CD8-positive, alpha-beta memory T cell (primary cell): ENCODE measurements around the gene SYNJ1. TPM values are rescaled to one million over a fixed set of nuclear protein-coding genes. Genes with fewer than 3 reads are reported as not detected.
A peak's percentile ranks its signal among the peaks of the same experiment; 100 is the strongest.

Experiments used
- CTCF ChIA-PET: fragments of 350-600 bp; sonication (Branson Sonifier 250); formaldehyde crosslinking; loops from one replicate; lab custom pipeline; 2021; ENCODE audit warnings: antibody characterized with exemption; lab: Charles Lee
- POLR2A ChIA-PET: fragments of 350-600 bp; sonication (Branson Sonifier 250); formaldehyde crosslinking; loops from one replicate; lab custom pipeline; 2021; ENCODE audit warnings: antibody characterized with exemption; lab: Charles Lee
- DNase-seq, 5 donors: peaks; one replicate each; pipeline versions ENCODE4 v3.0.0 to v3.0.0-alpha.2; 2020 to 2022; ENCODE audit warnings: mixed read lengths in 1 of 5
- H3K27ac ChIP-seq: one replicate; pipeline ENCODE4 v1.7.0; 2013; ENCODE audit warnings: low read depth, mild to moderate bottlenecking, low read length, moderate library complexity
- H3K27me3 ChIP-seq: 2 replicates; pipeline ENCODE4 v1.7.0; 2013; ENCODE audit warnings: low read length, mild to moderate bottlenecking; ENCODE audit not compliant: insufficient read depth, poor library complexity, severe bottlenecking
- H3K36me3 ChIP-seq: 2 replicates; pipeline ENCODE4 v1.7.0; 2013; ENCODE audit warnings: mild to moderate bottlenecking, low read length, moderate library complexity; ENCODE audit not compliant: insufficient read depth
- H3K4me1 ChIP-seq: 2 replicates; pipeline ENCODE4 v1.7.0; 2013; ENCODE audit warnings: mild to moderate bottlenecking, low read length, moderate library complexity; ENCODE audit not compliant: insufficient read depth
- H3K4me3 ChIP-seq: 2 replicates; pipeline ENCODE4 v1.7.0; 2013; ENCODE audit warnings: mild to moderate bottlenecking, low read length
- H3K9me3 ChIP-seq: 2 replicates; pipeline ENCODE4 v1.7.0; 2013; ENCODE audit warnings: mild to moderate bottlenecking, low read length
- H3K27ac Mint-ChIP-seq, 8 donors: one replicate each; pipeline ENCODE4 v1.8.0; 2020 to 2021; ENCODE audit warnings: mixed read lengths in 8 of 8, mild to moderate bottlenecking in 6 of 8, inconsistent platforms in 3 of 8, moderate library complexity in 3 of 8
- H3K27me3 Mint-ChIP-seq, 2 donors: one replicate each; pipeline ENCODE4 v1.8.0; 2020 to 2021; ENCODE audit warnings: mixed read lengths in 2 of 2, mild to moderate bottlenecking in 1 of 2, moderate library complexity in 1 of 2
- H3K36me3 Mint-ChIP-seq, 3 donors: one replicate each; pipeline ENCODE4 v1.8.0; 2020 to 2021; ENCODE audit warnings: mixed read lengths in 3 of 3, inconsistent platforms in 1 of 3, mild to moderate bottlenecking in 1 of 3
- H3K4me1 Mint-ChIP-seq, 3 donors: one replicate each; pipeline ENCODE4 v1.8.0; 2020 to 2021; ENCODE audit warnings: mixed read lengths in 3 of 3, inconsistent platforms in 1 of 3, mild to moderate bottlenecking in 1 of 3
- H3K4me3 Mint-ChIP-seq, 7 donors: one replicate each; pipeline ENCODE4 v1.8.0; 2020 to 2021; ENCODE audit warnings: mixed read lengths in 7 of 7, mild to moderate bottlenecking in 6 of 7, moderate library complexity in 4 of 7, inconsistent platforms in 2 of 7
- H3K9me3 Mint-ChIP-seq, 5 donors: one replicate each; pipeline ENCODE4 v1.8.0; 2020 to 2022; ENCODE audit warnings: mixed read lengths in 5 of 5, mild to moderate bottlenecking in 3 of 5, moderate library complexity in 2 of 5, inconsistent platforms in 1 of 5
- polyA plus RNA-seq: library from polyadenylated mRNA; unstranded; fragments of 300-500 nt; fragmentation: Illumina TruSeq; gene quantifications from one replicate; pipeline ENCODE4 v1.2.3, GENCODE V29; 2021
- total RNA-seq, 2 experiments: library from RNA; stranded (reverse); gene quantifications; one replicate each; pipeline ENCODE4 v1.2.3, GENCODE V29; 2021

The SYNJ1 gene
- total and polyA plus RNA-seq, 3 experiments from 2014 or later = 3.4 to 14.4 (median 11.4) TPM

GRCh38 chr21:32590130-32590529 is 137.7 kb downstream of the SYNJ1 start:
- ChIA-PET CTCF (no interaction called here), POLR2A (no interaction called here)
- Mint-ChIP-seq H3K27ac (no peak overlapping the region), H3K4me3 (no peak overlapping the region), H3K9me3 (no peaks in the 10 kb centered on the region), H3K4me1 (no peaks in the 10 kb centered on the region), H3K27me3 (no peaks in the 10 kb centered on the region), H3K36me3 (peaks cover 0 to 3% (median 3%) of the 10 kb centered on the region in 3 donors)
- Histone ChIP-seq H3K36me3 (no peaks in the 10 kb centered on the region), H3K4me1 (no peaks in the 10 kb centered on the region), H3K9me3 (no peaks in the 10 kb centered on the region), H3K4me3 (no peak overlapping the region), H3K27me3 (no peaks in the 10 kb centered on the region), H3K27ac (no peak overlapping the region)
- no peak for DNase-seq

- Histone ChIP-seq H3K4me3 (no peak overlapping the region), H3K4me1 (no peaks in the 10 kb centered on the region), H3K36me3 (no peaks in the 10 kb centered on the region), H3K27ac (no peak overlapping the region), H3K27me3 (no peaks in the 10 kb centered on the region), H3K9me3 (no peaks in the 10 kb centered on the region)
- H3K9me3 Mint-ChIP-seq = no peaks in the 10 kb centered on the region
- ChIA-PET POLR2A (no interaction called here), CTCF (interaction anchor here (0.6 to 1.8 kb wide), 3 partner anchors 12 to 186 kb away, joined by 3 to 6 read pairs (median 3); no protein-coding TSS in a partner anchor)
- no peak for DNase-seq
- peak overlapping the region in 1 of 8 donors; percentile 47 for H3K27ac Mint-ChIP-seq
- H3K4me1 Mint-ChIP-seq = no peaks in the 10 kb centered on the region
- H3K36me3 Mint-ChIP-seq = peaks cover 0 to 7% (median 6%) of the 10 kb centered on the region in 3 donors
- H3K27me3 Mint-ChIP-seq = peaks cover 5 to 6% of the 10 kb centered on the region in 2 donors
- no peak overlapping the region for H3K4me3 Mint-ChIP-seq
Observed at GRCh38 chr21:32587651-32588050, 140.2 kb downstream of the SYNJ1 start.

GRCh38 chr21:32587120-32587519 is 140.7 kb downstream of the SYNJ1 start:
- peaks cover 0 to 7% (median 6%) of the 10 kb centered on the region in 3 donors for H3K36me3 Mint-ChIP-seq
- H3K27ac Mint-ChIP-seq = peak overlapping the region in 1 of 8 donors; percentile 47
- H3K4me3 Mint-ChIP-seq = no peak overlapping the region
- H3K9me3 ChIP-seq = no peaks in the 10 kb centered on the region
- H3K36me3 ChIP-seq = no peaks in the 10 kb centered on the region
- H3K27me3 ChIP-seq = no peaks in the 10 kb centered on the region
- no peak overlapping the region for H3K4me3 ChIP-seq
- H3K9me3 Mint-ChIP-seq = no peaks in the 10 kb centered on the region
- no peak for DNase-seq
- no peak overlapping the region for H3K27ac ChIP-seq
- ChIA-PET POLR2A (no interaction called here), CTCF (interaction anchor here (0.6 to 1.8 kb wide), 3 partner anchors 12 to 185 kb away, joined by 3 to 6 read pairs (median 3); no protein-coding TSS in a partner anchor)
- no peaks in the 10 kb centered on the region for H3K4me1 Mint-ChIP-seq
- H3K27me3 Mint-ChIP-seq = peaks cover 6 to 7% of the 10 kb centered on the region in 2 donors
- no peaks in the 10 kb centered on the region for H3K4me1 ChIP-seq

GRCh38 chr21:32585970-32586369 is 141.8 kb downstream of the SYNJ1 start:
- POLR2A ChIA-PET = no interaction called here
- CTCF ChIA-PET = no interaction called here
- DNase-seq = no peak
- Histone ChIP-seq H3K27me3 (no peaks in the 10 kb centered on the region), H3K36me3 (no peaks in the 10 kb centered on the region), H3K9me3 (no peaks in the 10 kb centered on the region), H3K4me1 (no peaks in the 10 kb centered on the region), H3K27ac (no peak overlapping the region), H3K4me3 (no peak overlapping the region)
- Mint-ChIP-seq H3K4me1 (no peaks in the 10 kb centered on the region), H3K4me3 (no peak overlapping the region), H3K27ac (no peak overlapping the region), H3K9me3 (no peaks in the 10 kb centered on the region), H3K27me3 (peaks cover 6 to 7% of the 10 kb centered on the region in 2 donors), H3K36me3 (peaks cover 0 to 7% (median 6%) of the 10 kb centered on the region in 3 donors)

- Histone ChIP-seq H3K4me3 (no peak within 1 kb of the TSS), H3K36me3 (no peaks in the 10 kb centered on the region), H3K4me1 (no peaks in the 10 kb centered on the region), H3K27ac (no peak within 1 kb of the TSS), H3K27me3 (no peaks in the 10 kb centered on the region), H3K9me3 (no peaks in the 10 kb centered on the region)
- Mint-ChIP-seq H3K27me3 (peaks cover 6 to 7% of the 10 kb centered on the region in 2 donors), H3K27ac (peak within 1 kb of the TSS in 1 of 8 donors; percentile 10), H3K36me3 (peaks cover 0 to 7% (median 3%) of the 10 kb centered on the region in 3 donors), H3K9me3 (no peaks in the 10 kb centered on the region), H3K4me1 (no peaks in the 10 kb centered on the region), H3K4me3 (peak within 1 kb of the TSS in 5 of 7 donors; percentile 5 to 41 (median 27))
- DNase-seq = no peak
- ChIA-PET POLR2A (no interaction called here), CTCF (interaction anchor here (0.9 kb wide), 1 partner anchor 16 kb away, joined by 4 read pairs; no protein-coding TSS in a partner anchor)
Observed at GRCh38 chr21:32585042-32585710, 142.6 kb downstream of the SYNJ1 start, which contains the start of gene TCP10L. Gene TCP10L, minus strand, starts transcription at chr21:32585523. Its CDS starts 1,219 bp downstream, at chr21:32584304.

GRCh38 chr21:32584472-32584871 is 143.3 kb downstream of the SYNJ1 start:
- Mint-ChIP-seq H3K36me3 (peaks cover 0 to 7% (median 3%) of the 10 kb centered on the region in 3 donors), H3K4me3 (no peak overlapping the region), H3K4me1 (no peaks in the 10 kb centered on the region), H3K9me3 (no peaks in the 10 kb centered on the region), H3K27ac (no peak overlapping the region), H3K27me3 (peaks cover 6 to 7% of the 10 kb centered on the region in 2 donors)
- DNase-seq = no peak
- CTCF ChIA-PET = interaction anchor here (0.9 kb wide), 1 partner anchor 15 kb away, joined by 4 read pairs; no protein-coding TSS in a partner anchor
- POLR2A ChIA-PET = no interaction called here
- no peaks in the 10 kb centered on the region for H3K27me3 ChIP-seq
- H3K9me3 ChIP-seq = no peaks in the 10 kb centered on the region
- H3K4me1 ChIP-seq = no peaks in the 10 kb centered on the region
- no peaks in the 10 kb centered on the region for H3K36me3 ChIP-seq
- H3K4me3 ChIP-seq = no peak overlapping the region
- no peak overlapping the region for H3K27ac ChIP-seq

- no peak overlapping the region for H3K4me3 Mint-ChIP-seq
- Histone ChIP-seq H3K36me3 (no peaks in the 10 kb centered on the region), H3K9me3 (no peaks in the 10 kb centered on the region), H3K4me1 (no peaks in the 10 kb centered on the region), H3K27me3 (no peaks in the 10 kb centered on the region), H3K4me3 (no peak overlapping the region), H3K27ac (no peak overlapping the region)
- no peaks in the 10 kb centered on the region for H3K9me3 Mint-ChIP-seq
- H3K4me1 Mint-ChIP-seq = peaks cover 0 to 13% (median 0%) of the 10 kb centered on the region in 3 donors
- H3K27ac Mint-ChIP-seq = no peak overlapping the region
- DNase-seq = no peak
- peaks cover 8 to 16% of the 10 kb centered on the region in 2 donors for H3K27me3 Mint-ChIP-seq
- ChIA-PET CTCF (interaction anchor here (0.6 kb wide), 1 partner anchor 13 kb away, joined by 3 read pairs; no protein-coding TSS in a partner anchor), POLR2A (no interaction called here)
- peaks cover 0 to 7% (median 6%) of the 10 kb centered on the region in 3 donors for H3K36me3 Mint-ChIP-seq
Observed at GRCh38 chr21:32581732-32582131, 146.1 kb downstream of the SYNJ1 start.

GRCh38 chr21:32580949-32581348 is 146.9 kb downstream of the SYNJ1 start:
- H3K4me3 ChIP-seq = no peak overlapping the region
- no peaks in the 10 kb centered on the region for H3K27me3 ChIP-seq
- no peak overlapping the region for H3K27ac ChIP-seq
- Mint-ChIP-seq H3K27me3 (peaks cover 8 to 16% of the 10 kb centered on the region in 2 donors), H3K4me1 (peaks cover 0 to 13% (median 0%) of the 10 kb centered on the region in 3 donors), H3K36me3 (peaks cover 0 to 7% (median 6%) of the 10 kb centered on the region in 3 donors), H3K4me3 (no peak overlapping the region), H3K27ac (no peak overlapping the region), H3K9me3 (no peaks in the 10 kb centered on the region)
- no peaks in the 10 kb centered on the region for H3K4me1 ChIP-seq
- no peak for DNase-seq
- H3K9me3 ChIP-seq = no peaks in the 10 kb centered on the region
- POLR2A ChIA-PET = no interaction called here
- no peaks in the 10 kb centered on the region for H3K36me3 ChIP-seq
- CTCF ChIA-PET = interaction anchor here (1.6 kb wide), 1 partner anchor 11 kb away, joined by 7 read pairs; no protein-coding TSS in a partner anchor
